HUES48 (cell line): Measurements from ENCODE around the gene PEX3.

Experiments
- H3K27ac ChIP-seq: one replicate; pipeline ENCODE4 v1.7.0; 2013; ENCODE audit warnings: low read depth, low read length, inconsistent platforms
- H3K27me3 ChIP-seq: 2 replicates; pipeline ENCODE4 v1.6.1; 2013; ENCODE audit warnings: mild to moderate bottlenecking, low read length; ENCODE audit not compliant: control insufficient read depth, insufficient read depth
- H3K36me3 ChIP-seq: 2 replicates; pipeline ENCODE4 v1.6.1; 2013; ENCODE audit warnings: low read length; ENCODE audit not compliant: control insufficient read depth, insufficient read depth
- H3K4me1 ChIP-seq: 2 replicates; pipeline ENCODE4 v1.6.1; 2013; ENCODE audit warnings: mild to moderate bottlenecking, low read length; ENCODE audit not compliant: control insufficient read depth, insufficient read depth
- H3K4me3 ChIP-seq: 2 replicates; pipeline ENCODE4 v1.5.1; 2013; ENCODE audit warnings: mild to moderate bottlenecking, low read depth, low read length
- H3K9ac ChIP-seq: 2 replicates; pipeline ENCODE4 v1.6.1; 2013; ENCODE audit warnings: mild to moderate bottlenecking, low read depth, low read length, moderate library complexity
- H3K9me3 ChIP-seq: 2 replicates; pipeline ENCODE4 v1.6.1; 2013; ENCODE audit warnings: low read length; ENCODE audit not compliant: control insufficient read depth, insufficient read depth

The PEX3 gene

GRCh38 chr6:143485967-143486366, 35.4 kb downstream of the PEX3 start:
- no peaks in the 10 kb centered on the region for H3K4me1 ChIP-seq
- H3K4me3 ChIP-seq, result no peak overlapping the region
- no peaks in the 10 kb centered on the region for H3K36me3 ChIP-seq
- no peaks in the 10 kb centered on the region for H3K27me3 ChIP-seq
- no peaks in the 10 kb centered on the region for H3K9me3 ChIP-seq
- no peak overlapping the region for H3K27ac ChIP-seq
- no peak overlapping the region for H3K9ac ChIP-seq

- no peaks in the 10 kb centered on the region for H3K36me3 ChIP-seq
- no peak overlapping the region for H3K9ac ChIP-seq
- H3K27ac ChIP-seq, result no peak overlapping the region
- H3K27me3 ChIP-seq, result no peaks in the 10 kb centered on the region
- no peaks in the 10 kb centered on the region for H3K9me3 ChIP-seq
- H3K4me3 ChIP-seq, result no peak overlapping the region
- no peaks in the 10 kb centered on the region for H3K4me1 ChIP-seq
These were observed 36.1 kb downstream of the PEX3 start for GRCh38 chr6:143486752-143487151.

- H3K9me3 ChIP-seq, result no peaks in the 10 kb centered on the region
- no peaks in the 10 kb centered on the region for H3K4me1 ChIP-seq
- no peak overlapping the region for H3K27ac ChIP-seq
- no peak overlapping the region for H3K9ac ChIP-seq
- H3K27me3 ChIP-seq, result no peaks in the 10 kb centered on the region
- H3K36me3 ChIP-seq, result peaks cover 18% of the 10 kb centered on the region
- H3K4me3 ChIP-seq, result no peak overlapping the region
These were observed 39.6 kb downstream of the PEX3 start for GRCh38 chr6:143490244-143490643.

- H3K4me1 ChIP-seq, result no peaks in the 10 kb centered on the region
- H3K36me3 ChIP-seq, result peaks cover 24% of the 10 kb centered on the region
- no peaks in the 10 kb centered on the region for H3K27me3 ChIP-seq
- H3K27ac ChIP-seq, result no peak overlapping the region
- H3K4me3 ChIP-seq, result no peak overlapping the region
- no peak overlapping the region for H3K9ac ChIP-seq
- no peaks in the 10 kb centered on the region for H3K9me3 ChIP-seq
These were observed 40.2 kb downstream of the PEX3 start for GRCh38 chr6:143490775-143491174.

GRCh38 chr6:143496974-143497373, 46.4 kb downstream of the PEX3 start:
- no peaks in the 10 kb centered on the region for H3K9me3 ChIP-seq
- H3K27me3 ChIP-seq, result no peaks in the 10 kb centered on the region
- no peak overlapping the region for H3K27ac ChIP-seq
- H3K36me3 ChIP-seq, result peaks cover 73% of the 10 kb centered on the region
- H3K9ac ChIP-seq, result no peak overlapping the region
- H3K4me1 ChIP-seq, result no peaks in the 10 kb centered on the region
- H3K4me3 ChIP-seq, result no peak overlapping the region

GRCh38 chr6:143498428-143498827, 47.8 kb downstream of the PEX3 start:
- no peak overlapping the region for H3K4me3 ChIP-seq
- H3K27me3 ChIP-seq, result no peaks in the 10 kb centered on the region
- no peak overlapping the region for H3K9ac ChIP-seq
- H3K4me1 ChIP-seq, result no peaks in the 10 kb centered on the region
- peaks cover 83% of the 10 kb centered on the region for H3K36me3 ChIP-seq
- H3K27ac ChIP-seq, result no peak overlapping the region
- no peaks in the 10 kb centered on the region for H3K9me3 ChIP-seq

GRCh38 chr6:143501851-143502250, 51.2 kb downstream of the PEX3 start:
- Histone ChIP-seq H3K9me3 (no peaks in the 10 kb centered on the region), H3K4me3 (no peak overlapping the region), H3K27ac (no peak overlapping the region), H3K4me1 (no peaks in the 10 kb centered on the region), H3K9ac (no peak overlapping the region), H3K27me3 (no peaks in the 10 kb centered on the region), H3K36me3 (peaks cover 80% of the 10 kb centered on the region)

GRCh38 chr6:143504369-143504768, 53.8 kb downstream of the PEX3 start:
- no peaks in the 10 kb centered on the region for H3K27me3 ChIP-seq
- no peak overlapping the region for H3K4me3 ChIP-seq
- peaks cover 78% of the 10 kb centered on the region for H3K36me3 ChIP-seq
- H3K27ac ChIP-seq, result no peak overlapping the region
- no peaks in the 10 kb centered on the region for H3K9me3 ChIP-seq
- H3K4me1 ChIP-seq, result no peaks in the 10 kb centered on the region
- no peak overlapping the region for H3K9ac ChIP-seq

GRCh38 chr6:143505111-143505510, 54.5 kb downstream of the PEX3 start:
- H3K36me3 ChIP-seq, result peaks cover 75% of the 10 kb centered on the region

GRCh38 chr6:143505537-143505936, 54.9 kb downstream of the PEX3 start:
- H3K36me3 ChIP-seq, result peaks cover 70% of the 10 kb centered on the region
- no peaks in the 10 kb centered on the region for H3K9me3 ChIP-seq
- H3K9ac ChIP-seq, result no peak overlapping the region
- H3K27me3 ChIP-seq, result no peaks in the 10 kb centered on the region
- no peak overlapping the region for H3K27ac ChIP-seq
- H3K4me3 ChIP-seq, result no peak overlapping the region
- H3K4me1 ChIP-seq, result 0 out of 2 replicates have a peak, but pooled peaks cover under 1% of the 10 kb centered on the region

More at GRCh38 chr6:143505111-143505510, 54.5 kb downstream of the PEX3 start:
- Histone ChIP-seq H3K4me3 (no peak overlapping the region), H3K4me1 (no peaks in the 10 kb centered on the region), H3K27me3 (no peaks in the 10 kb centered on the region), H3K9me3 (no peaks in the 10 kb centered on the region), H3K9ac (no peak overlapping the region), H3K27ac (no peak overlapping the region)

GRCh38 chr6:143506199-143506598, 55.6 kb downstream of the PEX3 start:
- peaks cover 65% of the 10 kb centered on the region for H3K36me3 ChIP-seq
- H3K9me3 ChIP-seq, result no peaks in the 10 kb centered on the region
- H3K27ac ChIP-seq, result no peak overlapping the region
- H3K27me3 ChIP-seq, result no peaks in the 10 kb centered on the region
- H3K4me1 ChIP-seq, result 0 out of 2 replicates have a peak, but pooled peaks cover 5% of the 10 kb centered on the region
- H3K9ac ChIP-seq, result no peak overlapping the region
- no peak overlapping the region for H3K4me3 ChIP-seq

- Histone ChIP-seq H3K27me3 (no peaks in the 10 kb centered on the region), H3K9me3 (no peaks in the 10 kb centered on the region), H3K36me3 (peaks cover 60% of the 10 kb centered on the region), H3K4me3 (no peak overlapping the region), H3K9ac (no peak overlapping the region), H3K27ac (no peak overlapping the region), H3K4me1 (0 out of 2 replicates have a peak, but pooled peaks cover 5% of the 10 kb centered on the region)
These were observed 56.0 kb downstream of the PEX3 start for GRCh38 chr6:143506620-143507019.
